ENCODE results near the gene PRDM5.
A peak's percentile ranks its signal among the peaks of the same experiment; 100 is the strongest.

Gene PRDM5

GRCh38 chr4:120736312-120736711 lies 186.2 kb downstream of the PRDM5 start:
- Mint-ChIP-seq H3K9me3 (peaks cover 4% of the 10 kb centered on the region), H3K4me1 (peaks cover 40% of the 10 kb centered on the region), H3K36me3 (ENCODE audit: low read depth) (peaks cover 28% of the 10 kb centered on the region), H3K27ac (no peak overlapping the region), H3K27me3 (ENCODE audit: low read depth, poor library complexity) (peaks cover 3% of the 10 kb centered on the region), H3K4me3 (no peak overlapping the region)
- no peak for TF ChIP-seq CTCF (IDR thresholded peaks at IDR 0.05)
- DNase-seq: no peak

GRCh38 chr4:120733968-120734367 lies 188.6 kb downstream of the PRDM5 start:
- Mint-ChIP-seq H3K4me3 (no peak overlapping the region), H3K9me3 (no peaks in the 10 kb centered on the region), H3K4me1 (peaks cover 43% of the 10 kb centered on the region), H3K27me3 (ENCODE audit: low read depth, poor library complexity) (peaks cover 5% of the 10 kb centered on the region), H3K27ac (no peak overlapping the region), H3K36me3 (ENCODE audit: low read depth) (peaks cover 16% of the 10 kb centered on the region)
- DNase-seq: no peak
- TF ChIP-seq CTCF (IDR thresholded peaks at IDR 0.05): no peak

- no peaks in the 10 kb centered on the region for H3K9me3 Mint-ChIP-seq
- H3K27me3 Mint-ChIP-seq (ENCODE audit: low read depth, poor library complexity): peaks cover 5% of the 10 kb centered on the region
- H3K4me3 Mint-ChIP-seq: no peak overlapping the region
- H3K27ac Mint-ChIP-seq: no peak overlapping the region
- H3K4me1 Mint-ChIP-seq: peaks cover 45% of the 10 kb centered on the region
- TF ChIP-seq CTCF (IDR thresholded peaks at IDR 0.05): no peak
- no peak for DNase-seq
- H3K36me3 Mint-ChIP-seq (ENCODE audit: low read depth): peaks cover 16% of the 10 kb centered on the region
Measured at GRCh38 chr4:120733054-120733453, 189.5 kb downstream of the PRDM5 start.

- Mint-ChIP-seq H3K9me3 (no peaks in the 10 kb centered on the region), H3K27me3 (ENCODE audit: low read depth, poor library complexity) (peaks cover 2% of the 10 kb centered on the region), H3K4me3 (no peak overlapping the region), H3K27ac (no peak overlapping the region), H3K36me3 (ENCODE audit: low read depth) (peaks cover 16% of the 10 kb centered on the region), H3K4me1 (peaks cover 50% of the 10 kb centered on the region)
- DNase-seq: no peak
- TF ChIP-seq CTCF (IDR thresholded peaks at IDR 0.05): no peak
Measured at GRCh38 chr4:120731561-120731960, 191.0 kb downstream of the PRDM5 start.

GRCh38 chr4:120730777-120731320 lies 191.7 kb downstream of the PRDM5 start:
- no peak for DNase-seq
- peaks cover 2% of the 10 kb centered on the region for H3K27me3 Mint-ChIP-seq (ENCODE audit: low read depth, poor library complexity)
- TF ChIP-seq CTCF (IDR thresholded peaks at IDR 0.05): no peak
- H3K9me3 Mint-ChIP-seq: no peaks in the 10 kb centered on the region
- H3K4me3 Mint-ChIP-seq: no peak overlapping the region
- peaks cover 16% of the 10 kb centered on the region for H3K36me3 Mint-ChIP-seq (ENCODE audit: low read depth)
- peaks cover 48% of the 10 kb centered on the region for H3K4me1 Mint-ChIP-seq
- H3K27ac Mint-ChIP-seq: peak overlapping the region; percentile 43

- H3K4me1 Mint-ChIP-seq: peaks cover 57% of the 10 kb centered on the region
- DNase-seq: no peak
- peaks cover 2% of the 10 kb centered on the region for H3K27me3 Mint-ChIP-seq (ENCODE audit: low read depth, poor library complexity)
- TF ChIP-seq CTCF (IDR thresholded peaks at IDR 0.05): no peak
- no peak overlapping the region for H3K27ac Mint-ChIP-seq
- no peaks in the 10 kb centered on the region for H3K9me3 Mint-ChIP-seq
- no peak overlapping the region for H3K4me3 Mint-ChIP-seq
- peaks cover 20% of the 10 kb centered on the region for H3K36me3 Mint-ChIP-seq (ENCODE audit: low read depth)
Measured at GRCh38 chr4:120728892-120729675, 193.4 kb downstream of the PRDM5 start.

Measured in nephron progenitor cell (in vitro differentiated cells).